GM19193 (cell line): ENCODE data around the gene DHRS2.

ENCODE experiments used
- POLR2A ChIP-seq: IDR thresholded peaks from 4 replicates; pipeline ENCODE4 v1.6.1; 2011; ENCODE audit not compliant: insufficient read depth, insufficient read length; ENCODE audit errors: extremely low read depth

The DHRS2 gene

GRCh38 chr14:23640524-23641141 lies 4.5 kb downstream of the DHRS2 start:
- no peak for TF ChIP-seq POLR2A

GRCh38 chr14:23641180-23641914 lies 5.2 kb downstream of the DHRS2 start:
- no peak for TF ChIP-seq POLR2A

DNA sequence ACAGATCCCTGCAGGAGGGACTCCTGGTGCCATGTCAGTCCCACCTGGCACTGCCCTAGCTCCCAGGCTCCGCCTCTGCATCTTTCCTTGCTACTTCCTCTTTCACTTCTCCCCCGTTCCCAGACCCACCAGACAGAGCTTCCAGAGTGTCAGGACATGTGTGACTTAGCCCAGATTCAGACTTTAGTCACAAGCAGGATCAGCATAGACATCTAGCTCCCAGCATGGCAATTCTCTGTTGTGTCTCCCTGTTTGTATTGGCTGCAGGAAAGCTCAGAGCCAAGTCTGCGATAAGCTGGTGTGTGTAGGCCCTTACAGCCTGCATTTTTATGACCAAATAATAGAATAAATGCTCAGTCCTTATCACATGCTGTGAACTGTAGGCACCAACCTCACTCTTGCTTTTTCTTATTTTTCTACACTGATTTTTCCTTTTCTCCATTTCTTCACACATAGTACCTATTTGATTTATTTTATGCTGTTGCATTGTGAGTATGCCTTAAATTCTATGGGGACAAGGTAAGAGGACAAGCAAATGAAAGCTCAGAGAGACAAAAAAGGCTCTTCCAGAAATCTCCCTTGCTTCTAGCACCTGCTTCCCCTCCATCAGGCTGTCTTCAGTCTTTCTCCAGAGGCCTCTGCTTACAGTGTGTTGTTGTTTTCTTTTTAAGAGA lies 5.9 kb downstream of the DHRS2 start:
- TF ChIP-seq POLR2A: no peak

DNA sequence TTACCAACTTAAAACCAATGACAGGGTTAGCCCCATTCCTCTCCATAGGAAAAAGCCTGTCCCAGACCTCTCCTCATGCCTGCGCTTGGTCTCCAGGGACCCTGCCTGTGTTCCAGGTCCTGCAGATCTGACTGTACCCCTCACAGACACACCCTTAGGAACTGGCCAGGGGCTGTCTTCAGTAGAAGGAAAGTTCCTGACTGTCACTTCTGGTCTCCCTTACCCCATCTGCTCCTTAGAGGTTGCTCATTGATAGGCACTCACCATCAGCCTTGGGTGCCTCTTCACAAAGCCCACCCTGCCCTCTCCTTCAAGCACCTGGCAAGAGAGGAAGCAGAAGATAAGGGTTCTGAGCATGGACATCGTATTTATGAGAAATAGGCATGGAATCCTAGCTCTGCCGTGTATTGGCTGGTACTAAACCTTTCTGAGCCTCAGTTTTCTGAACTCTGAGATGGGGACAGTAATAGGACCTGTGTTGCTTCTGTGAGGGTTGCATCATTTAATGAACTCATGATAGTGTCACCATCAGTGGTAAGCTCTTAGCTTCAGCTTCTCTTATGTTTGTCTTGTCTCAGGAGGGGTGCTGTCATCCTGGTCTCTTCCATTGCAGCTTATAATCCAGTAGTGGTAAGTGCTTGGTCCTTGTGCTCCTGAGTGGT lies 7.5 kb downstream of the DHRS2 start:
- no peak for TF ChIP-seq POLR2A

DNA sequence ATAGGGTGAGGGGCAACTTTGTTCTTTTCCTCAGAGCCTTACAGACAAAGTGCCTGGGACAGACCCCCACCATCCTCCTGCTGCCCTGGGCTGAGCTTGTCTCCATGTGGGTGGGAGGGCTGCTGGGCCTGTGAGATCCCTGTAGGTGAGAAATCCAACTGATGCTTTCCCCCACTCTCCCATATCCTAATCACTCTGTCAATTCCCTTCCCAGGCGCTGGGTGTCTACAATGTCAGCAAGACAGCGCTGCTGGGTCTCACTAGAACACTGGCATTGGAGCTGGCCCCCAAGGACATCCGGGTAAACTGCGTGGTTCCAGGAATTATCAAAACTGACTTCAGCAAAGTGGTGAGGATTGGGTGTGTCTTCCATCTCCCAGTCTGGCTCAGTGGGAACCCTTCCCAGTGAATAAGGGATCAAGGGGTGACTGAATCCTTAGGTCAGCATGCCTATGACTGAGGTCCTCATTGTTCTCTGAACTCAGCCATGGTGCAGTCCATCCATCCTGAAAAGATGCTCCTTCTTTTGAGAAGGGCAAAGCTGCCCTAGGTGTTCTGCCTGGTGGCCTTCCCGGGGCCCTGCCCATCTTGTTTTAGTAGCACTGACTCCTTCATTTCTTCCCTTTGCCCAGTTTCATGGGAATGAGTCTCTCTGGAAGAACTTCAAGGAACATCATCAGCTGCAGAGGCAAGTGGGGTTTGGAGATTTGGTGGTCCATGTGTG lies 8.2 kb downstream of the DHRS2 start:
- no peak for TF ChIP-seq POLR2A

DNA sequence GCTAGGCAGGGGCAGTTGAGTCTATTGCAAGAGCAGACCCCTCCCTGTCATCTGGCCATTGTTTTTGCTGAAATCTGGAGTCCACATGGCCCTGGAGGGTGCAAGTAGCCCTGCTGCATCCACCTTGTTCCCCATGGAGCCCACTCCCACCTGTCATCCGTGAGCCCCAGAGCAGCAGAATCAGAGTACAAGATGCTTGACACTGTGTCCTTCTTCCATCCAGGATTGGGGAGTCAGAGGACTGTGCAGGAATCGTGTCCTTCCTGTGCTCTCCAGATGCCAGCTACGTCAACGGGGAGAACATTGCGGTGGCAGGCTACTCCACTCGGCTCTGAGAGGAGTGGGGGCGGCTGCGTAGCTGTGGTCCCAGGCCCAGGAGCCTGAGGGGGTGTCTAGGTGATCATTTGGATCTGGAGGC lies 8.8 kb downstream of the DHRS2 start:
- TF ChIP-seq POLR2A: no peak

DNA sequence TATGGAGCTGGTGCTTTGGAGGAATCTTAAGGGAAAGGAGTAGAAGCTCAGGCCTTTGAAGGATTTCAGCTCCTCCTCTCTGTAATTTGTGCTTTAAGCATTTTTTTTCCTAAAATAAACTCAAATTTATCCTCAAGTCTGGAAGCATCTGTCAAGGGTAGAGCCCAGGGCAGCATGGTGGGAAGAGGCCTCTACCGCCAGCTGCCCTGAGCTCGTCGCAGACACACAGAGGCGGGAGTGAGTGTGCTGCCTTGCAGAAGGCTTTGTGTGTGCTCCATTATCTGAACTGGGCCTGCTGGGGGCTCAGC lies 9.3 kb downstream of the DHRS2 start:
- TF ChIP-seq POLR2A: no peak

DNA sequence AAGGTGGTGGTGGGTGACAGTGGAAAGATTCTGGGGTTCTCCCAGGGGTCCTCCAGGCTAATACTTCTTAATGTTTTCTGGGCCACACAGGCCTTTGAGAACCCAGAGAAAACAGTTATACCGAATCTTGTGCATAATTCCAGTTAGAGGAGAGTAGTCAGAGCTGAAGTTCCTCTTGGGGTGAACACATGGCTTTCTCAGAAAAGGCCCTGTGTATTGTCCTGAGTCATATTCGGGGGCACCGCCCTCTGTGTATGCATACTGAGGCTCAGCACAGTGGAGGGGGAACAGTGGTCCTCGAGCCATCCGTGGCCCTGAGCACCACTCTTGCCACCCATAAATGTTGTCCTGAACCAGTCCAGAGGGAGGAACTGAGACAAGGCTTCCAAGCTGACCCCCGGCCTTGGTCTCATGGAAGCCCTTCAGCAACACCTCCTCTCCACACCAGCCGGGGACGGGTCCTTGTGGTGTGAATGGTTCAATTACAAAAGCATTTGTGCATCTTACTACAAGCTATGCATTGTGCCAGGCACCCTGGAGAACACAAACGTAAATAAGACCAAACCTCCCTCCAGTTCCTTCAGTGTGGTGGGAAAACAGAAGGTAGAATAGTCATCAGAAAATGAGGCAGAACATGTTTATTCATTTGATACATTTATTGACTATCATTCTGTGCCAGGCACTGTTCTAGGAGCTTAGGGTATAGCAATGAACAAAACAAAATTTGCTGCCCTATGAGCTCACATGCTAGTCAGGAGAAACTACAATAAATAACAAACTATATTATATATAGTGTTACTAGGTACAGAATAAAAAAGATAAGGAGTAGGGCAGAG lies 9.9 kb downstream of the DHRS2 start:
- TF ChIP-seq POLR2A: no peak

DNA sequence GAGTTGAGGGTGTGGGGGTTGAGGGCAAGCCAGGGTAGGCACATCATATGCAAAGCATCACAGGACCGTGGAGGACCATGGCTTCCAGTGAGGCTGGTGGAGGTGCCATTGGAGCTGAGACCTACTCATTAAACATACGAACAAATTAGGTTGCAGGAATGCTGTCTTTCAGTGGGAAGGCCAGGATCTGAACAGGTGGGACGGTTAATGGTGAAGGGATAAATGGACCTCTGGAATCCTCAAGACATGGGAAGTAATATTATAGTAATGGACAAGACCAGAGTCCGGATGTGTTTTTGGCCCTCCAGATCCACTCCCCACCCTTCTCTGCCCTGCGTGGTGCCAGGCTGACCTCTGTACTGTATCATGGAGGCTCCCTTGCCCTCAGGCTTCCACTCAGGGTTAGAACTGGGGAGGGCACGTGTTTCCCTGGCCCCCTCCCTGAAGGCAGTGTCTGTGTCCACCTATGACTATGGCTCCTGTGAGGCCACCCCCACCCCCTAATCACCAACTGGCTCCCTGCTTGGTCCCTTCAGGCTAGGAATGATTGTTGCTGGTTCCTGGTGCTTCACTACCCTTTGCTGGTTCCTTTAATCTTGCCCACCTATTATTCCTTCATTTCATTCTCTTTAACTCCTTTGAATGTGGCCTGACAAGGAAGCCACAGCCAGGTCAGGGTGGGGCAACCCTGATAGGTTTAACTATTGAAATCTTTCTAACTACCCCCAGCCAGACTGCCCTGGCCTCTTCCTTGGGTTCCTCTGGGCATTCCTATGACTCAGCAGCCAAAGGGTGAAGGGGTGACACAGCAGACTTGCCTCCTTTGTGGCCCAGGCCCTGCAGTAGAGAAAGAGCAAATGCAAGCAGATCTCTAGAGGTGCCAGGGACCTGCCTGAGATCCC lies 10.7 kb downstream of the DHRS2 start:
- no peak for TF ChIP-seq POLR2A

- no peak for TF ChIP-seq POLR2A
Observed at GRCh38 chr14:23647619-23648018, 11.5 kb downstream of the DHRS2 start.

- TF ChIP-seq POLR2A: no peak
Observed at GRCh38 chr14:23648764-23649460, 12.7 kb downstream of the DHRS2 start.

DNA sequence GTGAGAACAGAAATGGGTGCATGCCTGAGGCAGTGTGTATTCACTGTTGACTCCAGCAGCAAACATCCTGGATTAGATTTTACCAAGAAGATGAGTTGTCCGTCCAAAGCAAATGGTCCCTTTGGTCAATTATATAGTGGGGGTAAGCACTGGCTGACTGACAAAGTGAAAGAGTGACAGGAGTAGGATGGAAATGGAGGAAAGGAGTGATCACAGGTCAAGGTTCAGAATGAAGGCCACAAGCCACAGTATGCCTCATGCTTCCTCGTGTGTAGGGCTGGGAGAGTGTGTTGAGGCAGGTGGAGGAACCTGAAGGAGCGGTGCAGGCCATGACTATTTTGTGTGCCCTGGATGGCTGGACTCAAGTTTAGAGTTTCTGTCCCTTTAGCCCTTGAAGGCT lies 14.3 kb downstream of the DHRS2 start:
- TF ChIP-seq POLR2A: no peak

GRCh38 chr14:23653051-23653450 lies 16.9 kb downstream of the DHRS2 start:
- TF ChIP-seq POLR2A: no peak
